DOHH2 (cell line): Measurements from ENCODE around the gene RPS6KA2.

Experiments used
- H3F3A ChIP-seq: fragments of 200-600 bp; sonication (generic), shearing (Covaris generic); 2 replicates; pipeline ENCODE4 v1.6.0; 2016; ENCODE audit warnings: antibody characterized with exemption, mild to moderate bottlenecking; ENCODE audit not compliant: control insufficient read depth, insufficient read depth
- H3K27ac ChIP-seq: fragments of 200-600 bp; sonication (generic); 2 replicates; pipeline ENCODE4 v1.5.1; 2014; ENCODE audit warnings: low read depth, mild to moderate bottlenecking, low read length, moderate library complexity
- H3K27me3 ChIP-seq: fragments of 200-600 bp; sonication (generic); 2 replicates; pipeline ENCODE4 v1.6.1; 2014; ENCODE audit warnings: mild to moderate bottlenecking, low read length, mixed read lengths; ENCODE audit not compliant: control insufficient read depth
- H3K36me3 ChIP-seq: fragments of 200-600 bp; sonication (generic); 2 replicates; pipeline ENCODE4 v1.6.1; 2014; ENCODE audit warnings: mild to moderate bottlenecking, low read length, moderate library complexity, mixed read lengths; ENCODE audit not compliant: control insufficient read depth
- H3K4me1 ChIP-seq: fragments of 200-600 bp; sonication (generic); 2 replicates; pipeline ENCODE4 v1.6.1; 2014; ENCODE audit warnings: mild to moderate bottlenecking, low read length, mixed read lengths; ENCODE audit not compliant: control insufficient read depth
- H3K4me2 ChIP-seq: fragments of 200-600 bp; sonication (generic); 2 replicates; pipeline ENCODE4 v1.6.0; 2014; ENCODE audit warnings: mild to moderate bottlenecking, low read length, moderate library complexity
- H3K4me3 ChIP-seq: fragments of 200-600 bp; sonication (generic); 2 replicates; pipeline ENCODE4 v1.5.1; 2014; ENCODE audit warnings: mild to moderate bottlenecking, low read length, mixed read lengths
- H3K79me2 ChIP-seq: fragments of 200-600 bp; sonication (generic); 2 replicates; pipeline ENCODE4 v1.6.1; 2014; ENCODE audit warnings: mild to moderate bottlenecking, low read length, mixed read lengths; ENCODE audit not compliant: control insufficient read depth
- H3K9me2 ChIP-seq: fragments of 200-600 bp; sonication (generic); replicated peaks from 2 replicates; pipeline ENCODE4 v1.6.1; 2014; ENCODE audit warnings: mild to moderate bottlenecking, low read length, mixed read lengths; ENCODE audit not compliant: control insufficient read depth
- H3K9me3 ChIP-seq: fragments of 200-600 bp; sonication (generic); 2 replicates; pipeline ENCODE4 v1.6.1; 2014; ENCODE audit warnings: antibody characterized with exemption, low read length, mixed read lengths; ENCODE audit not compliant: control insufficient read depth, insufficient read depth
- H4K20me1 ChIP-seq: fragments of 200-600 bp; sonication (generic); 2 replicates; pipeline ENCODE4 v1.6.0; 2014; ENCODE audit warnings: low read depth, mild to moderate bottlenecking, antibody characterized with exemption, low read length, moderate library complexity; ENCODE audit not compliant: control insufficient read depth, insufficient read depth
- CTCF ChIP-seq: fragments of 200-600 bp; sonication (generic); IDR thresholded peaks from one replicate; pipeline ENCODE4 v1.5.1; 2014; ENCODE audit warnings: antibody characterized with exemption, mild to moderate bottlenecking, low read depth, low read length; ENCODE audit not compliant: poor library complexity, severe bottlenecking
- EZH2phosphoT487 ChIP-seq: fragments of 200-600 bp; sonication (generic); IDR thresholded peaks from 2 replicates; pipeline ENCODE4 v1.6.1; 2017; ENCODE audit warnings: borderline replicate concordance, mild to moderate bottlenecking, antibody characterized with exemption, low read length, moderate library complexity, mixed read lengths

RPS6KA2 gene

DNA sequence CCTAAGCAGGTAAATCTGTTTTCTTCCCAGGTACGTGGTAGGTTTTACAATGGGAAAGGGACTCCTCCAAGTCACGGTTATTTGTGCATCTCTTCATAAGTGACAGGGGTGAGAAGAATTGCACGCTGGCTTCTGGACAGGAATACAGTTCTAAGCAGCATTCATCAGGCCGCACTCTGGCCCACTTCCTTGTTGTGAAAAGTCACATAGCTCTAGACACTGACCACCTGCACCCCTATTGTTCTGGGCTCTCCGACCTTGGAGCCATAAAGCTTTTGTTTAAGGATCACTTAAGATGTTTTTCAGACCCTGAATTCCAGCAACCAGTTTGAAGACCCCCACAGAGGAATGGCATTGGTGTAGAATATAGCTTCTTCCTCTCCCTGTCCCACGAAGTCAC, 72.0 kb downstream of the RPS6KA2 start:
- H3K4me3 ChIP-seq = no peak overlapping the region
- no peaks in the 10 kb centered on the region for H4K20me1 ChIP-seq
- H3K4me1 ChIP-seq = no peaks in the 10 kb centered on the region
- no peaks in the 10 kb centered on the region for H3K9me3 ChIP-seq
- H3K27ac ChIP-seq = no peak overlapping the region
- no peaks in the 10 kb centered on the region for H3K79me2 ChIP-seq
- H3K36me3 ChIP-seq = no peaks in the 10 kb centered on the region
- H3K9me2 ChIP-seq = no peaks in the 10 kb centered on the region
- no peak for TF ChIP-seq EZH2phosphoT487
- TF ChIP-seq CTCF = no peak
- no peak overlapping the region for H3K4me2 ChIP-seq
- H3F3A ChIP-seq = no peaks in the 10 kb centered on the region
- H3K27me3 ChIP-seq = 0 out of 2 replicates have a peak, but pooled peaks cover 2% of the 10 kb centered on the region

GRCh38 chr6:166554316-166554715, 72.7 kb downstream of the RPS6KA2 start:
- H3K9me2 ChIP-seq = no peaks in the 10 kb centered on the region
- no peaks in the 10 kb centered on the region for H3K4me1 ChIP-seq
- TF ChIP-seq EZH2phosphoT487 (no peak), CTCF (no peak)
- H3K4me3 ChIP-seq = no peak overlapping the region
- H3K9me3 ChIP-seq = no peaks in the 10 kb centered on the region
- no peaks in the 10 kb centered on the region for H3K79me2 ChIP-seq
- H3K36me3 ChIP-seq = no peaks in the 10 kb centered on the region
- no peak overlapping the region for H3K4me2 ChIP-seq
- H3F3A ChIP-seq = no peaks in the 10 kb centered on the region
- H3K27ac ChIP-seq = no peak overlapping the region
- H3K27me3 ChIP-seq = peaks cover 4% of the 10 kb centered on the region; the same call in 1 of the 2 replicates
- no peaks in the 10 kb centered on the region for H4K20me1 ChIP-seq

- no peaks in the 10 kb centered on the region for H3K9me3 ChIP-seq
- H3K36me3 ChIP-seq = no peaks in the 10 kb centered on the region
- TF ChIP-seq EZH2phosphoT487 (no peak), CTCF (no peak)
- no peaks in the 10 kb centered on the region for H3K4me1 ChIP-seq
- H3K27me3 ChIP-seq = peaks cover 10% of the 10 kb centered on the region; the same call in 1 of the 2 replicates
- no peaks in the 10 kb centered on the region for H3F3A ChIP-seq
- no peaks in the 10 kb centered on the region for H4K20me1 ChIP-seq
- H3K9me2 ChIP-seq = no peaks in the 10 kb centered on the region
- no peak overlapping the region for H3K4me3 ChIP-seq
- H3K79me2 ChIP-seq = no peaks in the 10 kb centered on the region
- H3K4me2 ChIP-seq = no peak overlapping the region
- H3K27ac ChIP-seq = no peak overlapping the region
These were observed 73.3 kb downstream of the RPS6KA2 start for GRCh38 chr6:166553563-166554271.
